ENCODE data around the gene FAM107B. TPM values are rescaled to one million over a fixed set of nuclear protein-coding genes. Genes with fewer than 3 reads are reported as not detected.
A peak's percentile ranks its signal among the peaks of the same experiment; 100 is the strongest.

FAM107B gene
- total and polyA plus RNA-seq, 2 experiments from 2014 or later = 11.0 to 17.6 TPM

DNA sequence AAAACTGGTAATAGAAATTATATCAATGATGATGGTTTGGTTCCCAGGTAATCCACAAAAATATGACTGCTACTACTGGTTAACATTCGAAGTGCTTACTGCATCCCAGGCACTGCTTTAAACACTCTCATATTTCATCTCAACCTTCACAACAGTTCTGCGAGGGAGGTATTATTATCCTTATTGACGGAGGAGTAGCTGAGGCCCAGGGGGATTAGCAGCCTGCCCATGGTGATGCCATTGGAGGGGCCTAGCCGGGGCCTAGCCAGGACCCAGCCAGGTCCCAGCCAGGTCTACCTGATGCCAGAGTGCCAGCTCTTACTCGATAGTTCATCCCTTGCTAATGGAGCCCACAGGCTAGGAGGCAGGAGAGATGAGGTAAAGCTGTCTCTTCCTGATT, 217.1 kb downstream of the FAM107B start (continued):
- TF ChIP-seq, protein P1, sequence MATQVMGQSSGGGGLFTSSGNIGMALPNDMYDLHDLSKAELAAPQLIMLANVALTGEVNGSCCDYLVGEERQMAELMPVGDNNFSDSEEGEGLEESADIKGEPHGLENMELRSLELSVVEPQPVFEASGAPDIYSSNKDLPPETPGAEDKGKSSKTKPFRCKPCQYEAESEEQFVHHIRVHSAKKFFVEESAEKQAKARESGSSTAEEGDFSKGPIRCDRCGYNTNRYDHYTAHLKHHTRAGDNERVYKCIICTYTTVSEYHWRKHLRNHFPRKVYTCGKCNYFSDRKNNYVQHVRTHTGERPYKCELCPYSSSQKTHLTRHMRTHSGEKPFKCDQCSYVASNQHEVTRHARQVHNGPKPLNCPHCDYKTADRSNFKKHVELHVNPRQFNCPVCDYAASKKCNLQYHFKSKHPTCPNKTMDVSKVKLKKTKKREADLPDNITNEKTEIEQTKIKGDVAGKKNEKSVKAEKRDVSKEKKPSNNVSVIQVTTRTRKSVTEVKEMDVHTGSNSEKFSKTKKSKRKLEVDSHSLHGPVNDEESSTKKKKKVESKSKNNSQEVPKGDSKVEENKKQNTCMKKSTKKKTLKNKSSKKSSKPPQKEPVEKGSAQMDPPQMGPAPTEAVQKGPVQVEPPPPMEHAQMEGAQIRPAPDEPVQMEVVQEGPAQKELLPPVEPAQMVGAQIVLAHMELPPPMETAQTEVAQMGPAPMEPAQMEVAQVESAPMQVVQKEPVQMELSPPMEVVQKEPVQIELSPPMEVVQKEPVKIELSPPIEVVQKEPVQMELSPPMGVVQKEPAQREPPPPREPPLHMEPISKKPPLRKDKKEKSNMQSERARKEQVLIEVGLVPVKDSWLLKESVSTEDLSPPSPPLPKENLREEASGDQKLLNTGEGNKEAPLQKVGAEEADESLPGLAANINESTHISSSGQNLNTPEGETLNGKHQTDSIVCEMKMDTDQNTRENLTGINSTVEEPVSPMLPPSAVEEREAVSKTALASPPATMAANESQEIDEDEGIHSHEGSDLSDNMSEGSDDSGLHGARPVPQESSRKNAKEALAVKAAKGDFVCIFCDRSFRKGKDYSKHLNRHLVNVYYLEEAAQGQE (IDR thresholded peaks at IDR 0.05; ENCODE audit: unreplicated experiment) = no peak
- no peak for TF ChIP-seq ZNF331 (CRISPR knock-in tag; IDR thresholded peaks at IDR 0.05; ENCODE audit: low read depth)
- TF ChIP-seq POLR2AphosphoS5 (IDR thresholded peaks at IDR 0.05; ENCODE audit: low read depth) = no peak
- TF ChIP-seq NANOG (IDR thresholded peaks at IDR 0.05; ENCODE audit: borderline replicate concordance) = no peak
- TF ChIP-seq CREB1 (CRISPR knock-in tag; IDR thresholded peaks at IDR 0.05; ENCODE audit: low read depth) = no peak
- no peak for TF ChIP-seq EZH2phosphoT487 (IDR thresholded peaks at IDR 0.05; ENCODE audit: unreplicated experiment)

DNA sequence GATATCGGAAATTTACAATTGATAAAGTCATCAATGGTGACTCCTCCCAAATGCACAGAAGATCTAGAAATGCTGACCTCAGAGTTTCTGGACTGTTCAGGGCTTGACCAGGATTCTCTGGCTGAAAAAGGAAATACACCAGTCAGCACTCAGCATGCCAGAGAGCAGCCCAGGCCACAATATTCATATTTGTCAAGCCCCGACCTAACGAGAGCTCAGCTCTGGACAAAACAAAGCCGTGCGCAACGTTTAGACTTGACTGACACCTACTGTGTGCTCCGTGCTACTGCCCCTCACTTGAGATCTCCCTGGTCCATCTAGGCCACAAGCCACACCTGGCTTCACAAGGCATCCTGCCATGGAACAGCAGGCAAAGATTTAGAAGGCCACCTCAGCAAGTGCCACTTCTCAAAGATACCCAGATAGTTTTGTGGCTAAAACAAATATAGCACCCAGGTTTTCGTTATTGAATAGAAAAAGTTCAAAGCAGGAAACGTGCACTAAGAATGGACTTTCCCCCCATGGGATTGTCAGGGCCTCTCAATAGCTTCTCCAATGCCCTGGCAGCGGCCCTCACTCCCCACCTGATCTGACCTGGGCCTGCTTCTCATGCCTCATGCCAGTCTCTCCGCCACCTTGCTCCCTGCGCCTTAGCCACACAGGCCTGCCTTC, 218.3 kb downstream of the FAM107B start:
- ATAC-seq (peak; percentile 82), DNase-seq (ENCODE audit: low spot score) (peak; percentile 67)
- Histone ChIP-seq H3K4me2 (peak overlapping the region; percentile 62; the same call in 1 of the 2 replicates), H3F3A (replicated peaks; ENCODE audit: low read depth) (no peaks in the 10 kb centered on the region), H2AFZ (no peak overlapping the region), H3K36me3 (ENCODE audit: insufficient read depth) (no peaks in the 10 kb centered on the region), H3K79me2 (replicated peaks; ENCODE audit: insufficient read depth) (peaks cover 33% of the 10 kb centered on the region), H3K27me3 (ENCODE audit: insufficient read depth) (no peaks in the 10 kb centered on the region), H3K4me3 (no peak overlapping the region), H3K9me2 (ENCODE audit: insufficient read depth) (no peaks in the 10 kb centered on the region), H4K20me1 (replicated peaks; ENCODE audit: insufficient read depth) (peaks cover 3% of the 10 kb centered on the region; the same call in 1 of the 2 replicates), H3K27ac (ENCODE audit: low read depth) (peak overlapping the region; percentile 51), H3K4me1 (ENCODE audit: insufficient read depth) (peaks cover 37% of the 10 kb centered on the region)
- peaks cover 5% of the 10 kb centered on the region for H3K27me3 Mint-ChIP-seq (ENCODE audit: insufficient read depth, low read depth, poor library complexity)
- no peaks in the 10 kb centered on the region for H3K36me3 Mint-ChIP-seq (ENCODE audit: low read depth)
- H3K4me3 Mint-ChIP-seq = 0 out of 3 replicates have a peak overlapping the region, but pooled peaks have one; percentile 3
- H3K4me1 Mint-ChIP-seq = peaks cover 51% of the 10 kb centered on the region
- H3K27ac Mint-ChIP-seq = peak overlapping the region; percentile 76
- no peaks in the 10 kb centered on the region for H3K9me3 Mint-ChIP-seq
- TF ChIP-seq, protein P2, sequence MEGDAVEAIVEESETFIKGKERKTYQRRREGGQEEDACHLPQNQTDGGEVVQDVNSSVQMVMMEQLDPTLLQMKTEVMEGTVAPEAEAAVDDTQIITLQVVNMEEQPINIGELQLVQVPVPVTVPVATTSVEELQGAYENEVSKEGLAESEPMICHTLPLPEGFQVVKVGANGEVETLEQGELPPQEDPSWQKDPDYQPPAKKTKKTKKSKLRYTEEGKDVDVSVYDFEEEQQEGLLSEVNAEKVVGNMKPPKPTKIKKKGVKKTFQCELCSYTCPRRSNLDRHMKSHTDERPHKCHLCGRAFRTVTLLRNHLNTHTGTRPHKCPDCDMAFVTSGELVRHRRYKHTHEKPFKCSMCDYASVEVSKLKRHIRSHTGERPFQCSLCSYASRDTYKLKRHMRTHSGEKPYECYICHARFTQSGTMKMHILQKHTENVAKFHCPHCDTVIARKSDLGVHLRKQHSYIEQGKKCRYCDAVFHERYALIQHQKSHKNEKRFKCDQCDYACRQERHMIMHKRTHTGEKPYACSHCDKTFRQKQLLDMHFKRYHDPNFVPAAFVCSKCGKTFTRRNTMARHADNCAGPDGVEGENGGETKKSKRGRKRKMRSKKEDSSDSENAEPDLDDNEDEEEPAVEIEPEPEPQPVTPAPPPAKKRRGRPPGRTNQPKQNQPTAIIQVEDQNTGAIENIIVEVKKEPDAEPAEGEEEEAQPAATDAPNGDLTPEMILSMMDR (conservative IDR thresholded peaks at IDR 0.05; ENCODE audit: low read depth in 2 of 2) = peak; percentile 49 to 63
- TF ChIP-seq, protein P1 (IDR thresholded peaks at IDR 0.05; ENCODE audit: unreplicated experiment) = no peak
- TF ChIP-seq STAT1 (IDR thresholded peaks at IDR 0.05; ENCODE audit: unreplicated experiment) = no peak
- TF ChIP-seq, protein P3, sequence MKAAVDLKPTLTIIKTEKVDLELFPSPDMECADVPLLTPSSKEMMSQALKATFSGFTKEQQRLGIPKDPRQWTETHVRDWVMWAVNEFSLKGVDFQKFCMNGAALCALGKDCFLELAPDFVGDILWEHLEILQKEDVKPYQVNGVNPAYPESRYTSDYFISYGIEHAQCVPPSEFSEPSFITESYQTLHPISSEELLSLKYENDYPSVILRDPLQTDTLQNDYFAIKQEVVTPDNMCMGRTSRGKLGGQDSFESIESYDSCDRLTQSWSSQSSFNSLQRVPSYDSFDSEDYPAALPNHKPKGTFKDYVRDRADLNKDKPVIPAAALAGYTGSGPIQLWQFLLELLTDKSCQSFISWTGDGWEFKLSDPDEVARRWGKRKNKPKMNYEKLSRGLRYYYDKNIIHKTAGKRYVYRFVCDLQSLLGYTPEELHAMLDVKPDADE (IDR thresholded peaks at IDR 0.05) = no peak
- no peak for TF ChIP-seq EZH2 (IDR thresholded peaks at IDR 0.05; ENCODE audit: low read depth, unreplicated experiment)

All from GM23338 (cell line).